Spleen (tissue), 11 donors: ENCODE data around the gene HTR4. TPM values are rescaled to one million over a fixed set of nuclear protein-coding genes. Genes with fewer than 3 reads are reported as not detected.

Source experiments
- DNase-seq: peaks from one replicate; pipeline ENCODE4 v3.0.0-alpha.2; 2020
- H3K27ac ChIP-seq, 8 donors: fragments of 200-600 bp; sonication (generic) in 7 of 8; 1 replicate in 4 of 8; 2 replicates in 4 of 8; pipeline versions ENCODE4 v1.5.0 to v1.8.0; 2016 to 2021; ENCODE audit warnings: inconsistent platforms in 4 of 8, mild to moderate bottlenecking in 4 of 8, moderate library complexity in 1 of 8
- H3K27me3 ChIP-seq, 7 donors: fragments of 200-600 bp; sonication (generic) in 6 of 7; replicated peaks in 1 of 7; 1 replicate in 4 of 7; 2 replicates in 3 of 7; pipeline versions ENCODE4 v1.5.0 to v1.8.0; 2016 to 2021; ENCODE audit warnings: inconsistent platforms in 3 of 7, mild to moderate bottlenecking in 1 of 7
- H3K36me3 ChIP-seq, 6 donors: fragments of 200-600 bp; sonication (generic) in 5 of 6; 1 replicate in 4 of 6; 2 replicates in 2 of 6; pipeline versions ENCODE4 v1.5.0 to v1.8.0; 2016 to 2021; ENCODE audit warnings: inconsistent platforms in 2 of 6
- H3K4me1 ChIP-seq, 6 donors: fragments of 200-600 bp; sonication (generic) in 5 of 6; 1 replicate in 3 of 6; 2 replicates in 3 of 6; pipeline versions ENCODE4 v1.5.0 to v1.8.0; 2016 to 2021; ENCODE audit warnings: inconsistent platforms in 3 of 6
- H3K4me3 ChIP-seq, 8 donors: fragments of 200-600 bp; sonication (generic) in 7 of 8; 1 replicate in 4 of 8; 2 replicates in 4 of 8; pipeline versions ENCODE4 v1.5.0 to v1.8.0; 2016 to 2021; ENCODE audit warnings: inconsistent platforms in 4 of 8, mild to moderate bottlenecking in 4 of 8, moderate library complexity in 2 of 8
- H3K9me3 ChIP-seq, 8 donors: fragments of 200-600 bp; sonication (generic) in 7 of 8; 1 replicate in 4 of 8; 2 replicates in 4 of 8; pipeline versions ENCODE4 v1.5.0 to v1.8.0; 2016 to 2021; ENCODE audit warnings: inconsistent platforms in 4 of 8
- CTCF ChIP-seq, 11 experiments: fragments of 200-600 bp in 7 of 11; fragments of 450-650 bp in 4 of 11; sonication (generic) in 4 of 11; IDR thresholded peaks in 8 of 11; conservative IDR thresholded peaks in 3 of 11; 1 replicate in 7 of 11; 2 replicates in 4 of 11; pipeline versions ENCODE4 v1.4.0 to v1.8.0; 2016 to 2021; ENCODE audit warnings: antibody characterized with exemption in 11 of 11, inconsistent platforms in 4 of 11, mild to moderate bottlenecking in 1 of 11
- POLR2A ChIP-seq, 3 donors: fragments of 450-650 bp; IDR thresholded peaks; one replicate each; pipeline ENCODE4 v1.5.1; 2017; ENCODE audit warnings: antibody characterized with exemption in 3 of 3, mild to moderate bottlenecking in 1 of 3
- POLR2AphosphoS5 ChIP-seq, 3 donors: sonication (generic); formaldehyde crosslinking; IDR thresholded peaks; one replicate each; pipeline ENCODE4 v1.5.1; 2017; ENCODE audit warnings: antibody characterized with exemption in 3 of 3
- WGBS, 5 donors: extraction: QIAGEN DNeasy Blood & Tissue Kit in 3 of 5; methylation state at CpG; one replicate each; pipeline versions ENCODE4 v1.1.5 to v1.1.7; 2013 to 2018; 5-methylcytosine and 5-hydroxymethylcytosine counted together
- intact Hi-C: fragments of 100-400 bp; cut with DNase I; formaldehyde crosslinking; loops from one replicate; pipeline ENCODE4 v1.15.0; 2023; ENCODE audit warnings: low total_unique reads
- polyA plus RNA-seq, 3 donors: library from polyadenylated mRNA; stranded (reverse); fragments of 200-250 nt; gene quantifications; one replicate each; pipeline ENCODE4 v1.2.1, GENCODE V29; 2013
- total RNA-seq, 7 donors: library from RNA; depleted of rRNA in 3 of 7; stranded (reverse); fragments of >200 nt in 3 of 7; fragmentation: NEBNext Ultra II Directional in 4 of 7; extraction: Animal tissue kit (Norgen Biotek cat#: 25700) in 4 of 7; gene quantifications; one replicate each; pipeline versions ENCODE4 v1.1.0 to v1.2.1, GENCODE V29; 2016 to 2021
- donor health status: healthy with polysubstance abuse.
- donor health status: DM: no; HTN: no; CAD: no; lungs with moderate emphysema.
- donor health status: DM: no; HTN: no; CAD: no.
- donor health status: Bipolar disorder and iron deficiency.
- donor health status: healthy.
- donor health status: DM: no; HTN: no; CAD: no.
- donor health status: DM: yes; HTN: yes; CAD: no.

The HTR4 gene
- total and polyA plus RNA-seq, 10 donors: 0.03 to 0.79 (median 0.41) TPM; not detected in 5

- H3K9me3 ChIP-seq: no peaks in the 10 kb centered on the region
- no peaks in the 10 kb centered on the region for H3K27me3 ChIP-seq
- TF ChIP-seq POLR2A (IDR thresholded peaks at IDR 0.05) (no peak), POLR2AphosphoS5 (IDR thresholded peaks at IDR 0.05) (no peak), CTCF (IDR thresholded peaks at IDR 0.05 in 8 of 11, conservative IDR thresholded peaks at IDR 0.05 in 3 of 11) (no peak)
- no peaks in the 10 kb centered on the region for H3K4me1 ChIP-seq
- H3K27ac ChIP-seq: no peak overlapping the region
- H3K4me3 ChIP-seq: no peak overlapping the region
- no peaks in the 10 kb centered on the region for H3K36me3 ChIP-seq
- DNase-seq: no peak
- WGBS, 5 donors: 57 to 70% (median 59%) methylated on average over 1 of the region's 1 CpG
- intact Hi-C loops: no loop called here
These were observed 81.0 kb downstream of the HTR4 start for GRCh38 chr5:148573374-148573773.

GRCh38 chr5:148569948-148570347 lies 84.4 kb downstream of the HTR4 start:
- no peaks in the 10 kb centered on the region for H3K9me3 ChIP-seq
- H3K4me1 ChIP-seq: no peaks in the 10 kb centered on the region
- TF ChIP-seq POLR2AphosphoS5 (IDR thresholded peaks at IDR 0.05) (no peak), CTCF (IDR thresholded peaks at IDR 0.05 in 8 of 11, conservative IDR thresholded peaks at IDR 0.05 in 3 of 11) (no peak), POLR2A (IDR thresholded peaks at IDR 0.05) (no peak)
- H3K36me3 ChIP-seq: no peaks in the 10 kb centered on the region
- intact Hi-C loops: no loop called here
- no peak overlapping the region for H3K27ac ChIP-seq
- H3K4me3 ChIP-seq: no peak overlapping the region
- no peak for DNase-seq
- H3K27me3 ChIP-seq: peaks cover 0 to 1% (median 0%) of the 10 kb centered on the region in 7 donors

- peaks cover 0 to 14% (median 0%) of the 10 kb centered on the region in 7 donors for H3K27me3 ChIP-seq
- DNase-seq: no peak
- no peak overlapping the region for H3K27ac ChIP-seq
- 77 to 89% (median 84%) methylated on average over 3 of the region's 3 CpGs for WGBS, 5 donors
- no peak overlapping the region for H3K4me3 ChIP-seq
- H3K9me3 ChIP-seq: no peaks in the 10 kb centered on the region
- intact Hi-C loops: no loop called here
- no peaks in the 10 kb centered on the region for H3K36me3 ChIP-seq
- no peak for TF ChIP-seq POLR2AphosphoS5 (IDR thresholded peaks at IDR 0.05)
- TF ChIP-seq CTCF (IDR thresholded peaks at IDR 0.05 in 8 of 11, conservative IDR thresholded peaks at IDR 0.05 in 3 of 11): no peak
- TF ChIP-seq POLR2A (IDR thresholded peaks at IDR 0.05): no peak
- H3K4me1 ChIP-seq: no peaks in the 10 kb centered on the region
These were observed 89.2 kb downstream of the HTR4 start for GRCh38 chr5:148565148-148565547.

GRCh38 chr5:148563021-148563420 lies 91.3 kb downstream of the HTR4 start:
- Histone ChIP-seq H3K9me3 (no peaks in the 10 kb centered on the region), H3K4me1 (no peaks in the 10 kb centered on the region), H3K4me3 (no peak overlapping the region), H3K36me3 (no peaks in the 10 kb centered on the region), H3K27ac (no peak overlapping the region), H3K27me3 (peaks cover 0 to 14% (median 0%) of the 10 kb centered on the region in 7 donors)
- DNase-seq: no peak
- no peak for TF ChIP-seq POLR2A (IDR thresholded peaks at IDR 0.05)
- no peak for TF ChIP-seq CTCF (IDR thresholded peaks at IDR 0.05 in 8 of 11, conservative IDR thresholded peaks at IDR 0.05 in 3 of 11)
- TF ChIP-seq POLR2AphosphoS5 (IDR thresholded peaks at IDR 0.05): no peak
- WGBS, 5 donors: 71 to 93% (median 81%) methylated on average over 1 of the region's 1 CpG
- intact Hi-C loops: no loop called here
